HEK293 (cell line): ENCODE results near the gene DGCR2.

Source experiments
- CTCF ChIA-PET: fragments of 350-600 bp; formaldehyde crosslinking; extraction: SDS; loops from one replicate; lab custom pipeline; 2021; ENCODE audit warnings: antibody characterized with exemption; lab: Yijun Ruan, JAX
- POLR2A ChIA-PET: fragments of 300-600 bp; formaldehyde crosslinking; extraction: SDS; loops from one replicate; lab custom pipeline; 2020; ENCODE audit warnings: antibody characterized with exemption, inconsistent platforms; lab: Yijun Ruan, JAX
- H3K27ac ChIP-seq: fragments of 200-500 bp; sonication (Bioruptor generic); 2 replicates; pipeline ENCODE4 v1.5.1; 2014; ENCODE audit warnings: low read depth, low read length, control low read depth, inconsistent platforms; ENCODE audit errors: extremely low read depth
- H3K36me3 ChIP-seq, 2 experiments: fragments of 200-500 bp in 1 of 2; sonication (Bioruptor generic) in 1 of 2; 1 replicate in 1 of 2; 2 replicates in 1 of 2; pipeline ENCODE4 v1.5.1; 2014 to 2017; ENCODE audit warnings: inconsistent platforms in 2 of 2, low read length in 2 of 2; ENCODE audit not compliant: control insufficient read depth in 2 of 2, insufficient read depth in 1 of 2
- H3K4me1 ChIP-seq: fragments of 200-500 bp; sonication (Bioruptor generic); 2 replicates; pipeline ENCODE4 v1.5.1; 2014; ENCODE audit warnings: mild to moderate bottlenecking, low read length, inconsistent platforms; ENCODE audit not compliant: control insufficient read depth, insufficient read depth
- H3K4me3 ChIP-seq: 2 replicates; pipeline ENCODE4 v1.5.1; 2011; ENCODE audit warnings: low read depth, mild to moderate bottlenecking, control low read depth, low read length, moderate library complexity
- H3K9me3 ChIP-seq: fragments of 200-500 bp; sonication (Bioruptor generic); 2 replicates; pipeline ENCODE4 v1.5.1; 2014; ENCODE audit warnings: low read depth, low read length, inconsistent platforms; ENCODE audit not compliant: control insufficient read depth, insufficient read depth
- EGR2 ChIP-seq: fragments of 450-650 bp; formaldehyde crosslinking; IDR thresholded peaks from 2 replicates; pipeline ENCODE4 v1.5.1; 2016; ENCODE audit warnings: low read depth, missing biosample characterization, missing genetic modification characterization
- OSR2 ChIP-seq: fragments of 450-650 bp; formaldehyde crosslinking; IDR thresholded peaks from 2 replicates; pipeline ENCODE4 v1.5.1; 2016; ENCODE audit warnings: missing biosample characterization, missing genetic modification characterization
- SALL2 ChIP-seq: fragments of 450-650 bp; formaldehyde crosslinking; IDR thresholded peaks from 2 replicates; pipeline ENCODE4 v1.5.0; 2017; ENCODE audit warnings: missing biosample characterization, mild to moderate bottlenecking, missing genetic modification characterization, borderline replicate concordance
- WT1 ChIP-seq: fragments of 450-650 bp; formaldehyde crosslinking; IDR thresholded peaks from 2 replicates; pipeline ENCODE4 v1.5.1; 2016; ENCODE audit warnings: missing biosample characterization, missing genetic modification characterization
- YY1 ChIP-seq: fragments of 450-650 bp; formaldehyde crosslinking; IDR thresholded peaks from 2 replicates; pipeline ENCODE4 v1.5.1; 2018; ENCODE audit warnings: missing biosample characterization, missing genetic modification characterization
- ZBTB1 ChIP-seq: fragments of 450-650 bp; formaldehyde crosslinking; IDR thresholded peaks from 2 replicates; pipeline ENCODE4 v1.5.1; 2016; ENCODE audit warnings: missing biosample characterization, missing genetic modification characterization
- ZBTB48 ChIP-seq: fragments of 450-650 bp; formaldehyde crosslinking; IDR thresholded peaks from 2 replicates; pipeline ENCODE4 v1.5.1; 2016; ENCODE audit warnings: missing biosample characterization, missing genetic modification characterization
- ZBTB8A ChIP-seq: fragments of 450-650 bp; formaldehyde crosslinking; IDR thresholded peaks from 2 replicates; pipeline ENCODE4 v1.5.1; 2016; ENCODE audit warnings: missing biosample characterization, missing genetic modification characterization
- ZNF132 ChIP-seq: fragments of 450-650 bp; formaldehyde crosslinking; IDR thresholded peaks from 2 replicates; pipeline ENCODE4 v1.5.1; 2017; ENCODE audit warnings: missing biosample characterization, missing genetic modification characterization, borderline replicate concordance
- ZNF155 ChIP-seq: fragments of 450-650 bp; formaldehyde crosslinking; IDR thresholded peaks from 2 replicates; pipeline ENCODE4 v1.5.1; 2016; ENCODE audit warnings: missing biosample characterization, missing genetic modification characterization
- ZNF23 ChIP-seq: fragments of 450-650 bp; formaldehyde crosslinking; IDR thresholded peaks from 2 replicates; pipeline ENCODE4 v1.5.1; 2016; ENCODE audit warnings: missing biosample characterization, missing genetic modification characterization, borderline replicate concordance
- ZNF24 ChIP-seq: fragments of 450-650 bp; formaldehyde crosslinking; IDR thresholded peaks from 2 replicates; pipeline ENCODE4 v1.5.1; 2016; ENCODE audit warnings: missing biosample characterization, missing genetic modification characterization
- ZNF335 ChIP-seq: fragments of 450-650 bp; formaldehyde crosslinking; conservative IDR thresholded peaks from 2 replicates; pipeline ENCODE4 v1.5.1; 2016; ENCODE audit warnings: missing biosample characterization, missing genetic modification characterization
- ZNF341 ChIP-seq: fragments of 450-650 bp; formaldehyde crosslinking; IDR thresholded peaks from 2 replicates; pipeline ENCODE4; 2016; ENCODE audit warnings: low read depth, missing biosample characterization, missing genetic modification characterization
- ZNF423 ChIP-seq: fragments of 450-650 bp; formaldehyde crosslinking; IDR thresholded peaks from 2 replicates; pipeline ENCODE4 v1.5.1; 2016; ENCODE audit warnings: missing biosample characterization, missing genetic modification characterization
- ZNF548 ChIP-seq: fragments of 450-650 bp; formaldehyde crosslinking; IDR thresholded peaks from 2 replicates; pipeline ENCODE4 v1.5.1; 2016; ENCODE audit warnings: missing biosample characterization, missing genetic modification characterization
- ZNF768 ChIP-seq: fragments of 450-650 bp; formaldehyde crosslinking; IDR thresholded peaks from 2 replicates; pipeline ENCODE4 v1.5.1; 2018; ENCODE audit warnings: missing biosample characterization, mild to moderate bottlenecking, missing genetic modification characterization
- ZNF830 ChIP-seq: fragments of 450-650 bp; IDR thresholded peaks from 2 replicates; pipeline ENCODE4 v1.5.0; 2018; ENCODE audit warnings: missing biosample characterization, missing genetic modification characterization, low read depth, mild to moderate bottlenecking, moderate library complexity
- TF ChIP-seq, protein P1 (sequence below): fragments of 450-650 bp; formaldehyde crosslinking; IDR thresholded peaks from 2 replicates; pipeline ENCODE4 v1.5.1; 2016; ENCODE audit warnings: missing biosample characterization, missing genetic modification characterization
- TF ChIP-seq, protein P2 (sequence below): fragments of 450-650 bp; formaldehyde crosslinking; conservative IDR thresholded peaks from 2 replicates; pipeline ENCODE4 v1.5.1; 2016; ENCODE audit warnings: low read depth, missing biosample characterization, missing genetic modification characterization
- TF ChIP-seq, protein P3 (sequence below): fragments of 450-650 bp; IDR thresholded peaks from 2 replicates; pipeline ENCODE4 v1.5.1; 2018; ENCODE audit warnings: missing biosample characterization, mild to moderate bottlenecking, missing genetic modification characterization
- TF ChIP-seq, protein P4 (sequence below): fragments of 450-650 bp; formaldehyde crosslinking; IDR thresholded peaks from 2 replicates; pipeline ENCODE4 v1.5.1; 2016; ENCODE audit warnings: missing biosample characterization, missing genetic modification characterization, low read depth
- TF ChIP-seq, protein P5 (sequence below): fragments of 450-650 bp; formaldehyde crosslinking; IDR thresholded peaks from 2 replicates; pipeline ENCODE4 v1.5.1; 2017; ENCODE audit warnings: missing biosample characterization, missing genetic modification characterization

Gene DGCR2

DNA sequence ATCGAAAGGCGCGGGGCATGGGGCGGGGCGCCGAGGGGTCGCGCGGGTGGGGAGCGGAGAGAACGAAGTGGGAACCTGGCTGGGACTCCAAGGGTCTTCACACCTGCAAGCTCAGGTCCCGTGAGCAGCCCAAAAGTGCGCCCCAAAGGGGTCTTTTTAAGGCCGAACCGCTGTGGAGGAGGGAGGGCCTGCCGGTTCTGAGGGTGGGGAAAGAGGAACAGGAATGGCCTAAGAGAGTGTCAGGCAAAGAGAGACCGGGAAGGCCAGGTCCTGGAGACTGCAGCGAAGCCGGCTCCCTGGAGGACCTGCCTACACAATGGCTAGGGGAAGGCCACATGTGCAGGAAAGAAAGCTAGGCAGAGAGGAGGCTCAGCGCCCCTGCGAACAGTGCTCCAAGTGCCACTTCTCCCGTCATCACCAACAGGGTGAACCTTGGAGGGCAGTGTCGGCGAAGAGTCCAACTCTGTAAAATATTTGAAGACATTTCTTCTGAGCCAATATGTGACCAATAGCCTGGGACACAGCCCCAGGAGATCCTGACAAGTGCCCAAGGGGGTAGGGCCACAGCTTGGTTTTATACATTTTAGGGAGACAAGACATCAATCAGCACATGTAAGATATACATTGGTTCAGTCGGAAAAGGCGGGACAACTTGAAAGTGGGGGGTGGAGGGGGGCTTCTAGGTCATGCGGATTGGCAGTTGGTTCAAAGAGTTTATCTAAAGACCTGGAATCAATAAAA is 710 bp upstream of the DGCR2 start:
- Histone ChIP-seq H3K9me3 (no peaks in the 10 kb centered on the region), H3K36me3 (peaks cover 0 to 18% of the 10 kb centered on the region in 2 experiments; a peak in 1 of 3 replicates), H3K4me3 (peak overlapping the region; percentile 36), H3K27ac (no peak overlapping the region), H3K4me1 (no peaks in the 10 kb centered on the region)
- ChIA-PET CTCF (interaction anchor here (1.4 kb wide), 1 partner anchor 16 kb away, joined by 4 read pairs; no protein-coding TSS in a partner anchor), POLR2A (interaction anchor here (0.5 to 3.2 kb wide), 9 partner anchors 11 to 946 kb away, joined by 3 to 34 read pairs (median 3); partner anchors contain the start of genes ESS2 and SLC25A1)
- TF ChIP-seq OSR2 (tag by site-specific recombination): no peak
- no peak for TF ChIP-seq ZNF768 (tag by site-specific recombination)
- TF ChIP-seq YY1 (tag by site-specific recombination): no peak
- no peak for TF ChIP-seq ZBTB1 (tag by site-specific recombination)
- peak; percentile 97 for TF ChIP-seq ZNF335 (tag by site-specific recombination)
- 0 out of 2 replicates have a peak, but pooled peaks have one; percentile 28 for TF ChIP-seq WT1 (tag by site-specific recombination)
- no peak for TF ChIP-seq ZNF155 (tag by site-specific recombination)
- TF ChIP-seq, protein P1, sequence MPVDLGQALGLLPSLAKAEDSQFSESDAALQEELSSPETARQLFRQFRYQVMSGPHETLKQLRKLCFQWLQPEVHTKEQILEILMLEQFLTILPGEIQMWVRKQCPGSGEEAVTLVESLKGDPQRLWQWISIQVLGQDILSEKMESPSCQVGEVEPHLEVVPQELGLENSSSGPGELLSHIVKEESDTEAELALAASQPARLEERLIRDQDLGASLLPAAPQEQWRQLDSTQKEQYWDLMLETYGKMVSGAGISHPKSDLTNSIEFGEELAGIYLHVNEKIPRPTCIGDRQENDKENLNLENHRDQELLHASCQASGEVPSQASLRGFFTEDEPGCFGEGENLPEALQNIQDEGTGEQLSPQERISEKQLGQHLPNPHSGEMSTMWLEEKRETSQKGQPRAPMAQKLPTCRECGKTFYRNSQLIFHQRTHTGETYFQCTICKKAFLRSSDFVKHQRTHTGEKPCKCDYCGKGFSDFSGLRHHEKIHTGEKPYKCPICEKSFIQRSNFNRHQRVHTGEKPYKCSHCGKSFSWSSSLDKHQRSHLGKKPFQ (tag by site-specific recombination): peak; percentile 94
- TF ChIP-seq ZBTB8A (tag by site-specific recombination): peak; percentile 53; the same call in 1 of the 2 replicates
- TF ChIP-seq, protein P2, sequence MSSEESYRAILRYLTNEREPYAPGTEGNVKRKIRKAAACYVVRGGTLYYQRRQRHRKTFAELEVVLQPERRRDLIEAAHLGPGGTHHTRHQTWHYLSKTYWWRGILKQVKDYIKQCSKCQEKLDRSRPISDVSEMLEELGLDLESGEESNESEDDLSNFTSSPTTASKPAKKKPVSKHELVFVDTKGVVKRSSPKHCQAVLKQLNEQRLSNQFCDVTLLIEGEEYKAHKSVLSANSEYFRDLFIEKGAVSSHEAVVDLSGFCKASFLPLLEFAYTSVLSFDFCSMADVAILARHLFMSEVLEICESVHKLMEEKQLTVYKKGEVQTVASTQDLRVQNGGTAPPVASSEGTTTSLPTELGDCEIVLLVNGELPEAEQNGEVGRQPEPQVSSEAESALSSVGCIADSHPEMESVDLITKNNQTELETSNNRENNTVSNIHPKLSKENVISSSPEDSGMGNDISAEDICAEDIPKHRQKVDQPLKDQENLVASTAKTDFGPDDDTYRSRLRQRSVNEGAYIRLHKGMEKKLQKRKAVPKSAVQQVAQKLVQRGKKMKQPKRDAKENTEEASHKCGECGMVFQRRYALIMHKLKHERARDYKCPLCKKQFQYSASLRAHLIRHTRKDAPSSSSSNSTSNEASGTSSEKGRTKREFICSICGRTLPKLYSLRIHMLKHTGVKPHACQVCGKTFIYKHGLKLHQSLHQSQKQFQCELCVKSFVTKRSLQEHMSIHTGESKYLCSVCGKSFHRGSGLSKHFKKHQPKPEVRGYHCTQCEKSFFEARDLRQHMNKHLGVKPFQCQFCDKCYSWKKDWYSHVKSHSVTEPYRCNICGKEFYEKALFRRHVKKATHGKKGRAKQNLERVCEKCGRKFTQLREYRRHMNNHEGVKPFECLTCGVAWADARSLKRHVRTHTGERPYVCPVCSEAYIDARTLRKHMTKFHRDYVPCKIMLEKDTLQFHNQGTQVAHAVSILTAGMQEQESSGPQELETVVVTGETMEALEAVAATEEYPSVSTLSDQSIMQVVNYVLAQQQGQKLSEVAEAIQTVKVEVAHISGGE (tag by site-specific recombination): no peak
- TF ChIP-seq, protein P3, sequence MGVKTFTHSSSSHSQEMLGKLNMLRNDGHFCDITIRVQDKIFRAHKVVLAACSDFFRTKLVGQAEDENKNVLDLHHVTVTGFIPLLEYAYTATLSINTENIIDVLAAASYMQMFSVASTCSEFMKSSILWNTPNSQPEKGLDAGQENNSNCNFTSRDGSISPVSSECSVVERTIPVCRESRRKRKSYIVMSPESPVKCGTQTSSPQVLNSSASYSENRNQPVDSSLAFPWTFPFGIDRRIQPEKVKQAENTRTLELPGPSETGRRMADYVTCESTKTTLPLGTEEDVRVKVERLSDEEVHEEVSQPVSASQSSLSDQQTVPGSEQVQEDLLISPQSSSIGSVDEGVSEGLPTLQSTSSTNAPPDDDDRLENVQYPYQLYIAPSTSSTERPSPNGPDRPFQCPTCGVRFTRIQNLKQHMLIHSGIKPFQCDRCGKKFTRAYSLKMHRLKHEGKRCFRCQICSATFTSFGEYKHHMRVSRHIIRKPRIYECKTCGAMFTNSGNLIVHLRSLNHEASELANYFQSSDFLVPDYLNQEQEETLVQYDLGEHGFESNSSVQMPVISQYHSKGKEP (tag by site-specific recombination): no peak
- no peak for TF ChIP-seq ZNF830 (tag by site-specific recombination)
- no peak for TF ChIP-seq EGR2 (tag by site-specific recombination)
- TF ChIP-seq ZNF24: no peak
- TF ChIP-seq SALL2: no peak
- TF ChIP-seq, protein P4, sequence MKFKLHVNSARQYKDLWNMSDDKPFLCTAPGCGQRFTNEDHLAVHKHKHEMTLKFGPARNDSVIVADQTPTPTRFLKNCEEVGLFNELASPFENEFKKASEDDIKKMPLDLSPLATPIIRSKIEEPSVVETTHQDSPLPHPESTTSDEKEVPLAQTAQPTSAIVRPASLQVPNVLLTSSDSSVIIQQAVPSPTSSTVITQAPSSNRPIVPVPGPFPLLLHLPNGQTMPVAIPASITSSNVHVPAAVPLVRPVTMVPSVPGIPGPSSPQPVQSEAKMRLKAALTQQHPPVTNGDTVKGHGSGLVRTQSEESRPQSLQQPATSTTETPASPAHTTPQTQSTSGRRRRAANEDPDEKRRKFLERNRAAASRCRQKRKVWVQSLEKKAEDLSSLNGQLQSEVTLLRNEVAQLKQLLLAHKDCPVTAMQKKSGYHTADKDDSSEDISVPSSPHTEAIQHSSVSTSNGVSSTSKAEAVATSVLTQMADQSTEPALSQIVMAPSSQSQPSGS (tag by site-specific recombination): no peak
- peak; percentile 66 for TF ChIP-seq ZBTB48
- no peak for TF ChIP-seq ZNF548 (tag by site-specific recombination)
- peak; percentile 44; the same call in 1 of the 2 replicates for TF ChIP-seq ZNF341
- no peak for TF ChIP-seq ZNF132 (tag by site-specific recombination)
- no peak for TF ChIP-seq ZNF423 (tag by site-specific recombination)
- TF ChIP-seq, protein P5, sequence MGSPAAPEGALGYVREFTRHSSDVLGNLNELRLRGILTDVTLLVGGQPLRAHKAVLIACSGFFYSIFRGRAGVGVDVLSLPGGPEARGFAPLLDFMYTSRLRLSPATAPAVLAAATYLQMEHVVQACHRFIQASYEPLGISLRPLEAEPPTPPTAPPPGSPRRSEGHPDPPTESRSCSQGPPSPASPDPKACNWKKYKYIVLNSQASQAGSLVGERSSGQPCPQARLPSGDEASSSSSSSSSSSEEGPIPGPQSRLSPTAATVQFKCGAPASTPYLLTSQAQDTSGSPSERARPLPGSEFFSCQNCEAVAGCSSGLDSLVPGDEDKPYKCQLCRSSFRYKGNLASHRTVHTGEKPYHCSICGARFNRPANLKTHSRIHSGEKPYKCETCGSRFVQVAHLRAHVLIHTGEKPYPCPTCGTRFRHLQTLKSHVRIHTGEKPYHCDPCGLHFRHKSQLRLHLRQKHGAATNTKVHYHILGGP (tag by site-specific recombination): no peak
- no peak for TF ChIP-seq ZNF23 (tag by site-specific recombination)
- TF ChIP-seq, all 188 proteins: peak for 6
